BJ (cell line): Measurements from ENCODE around the gene TJP3. TPM values are rescaled to one million over a fixed set of nuclear protein-coding genes. Genes with fewer than 3 reads are reported as not detected.

Source experiments
- CTCF ChIA-PET: fragments of 350-600 bp; formaldehyde crosslinking; extraction: SDS; loops from one replicate; lab custom pipeline; 2021; ENCODE audit warnings: antibody characterized with exemption, inconsistent platforms; lab: Yijun Ruan, JAX
- POLR2A ChIA-PET: fragments of 300-600 bp; sonication (Branson Sonifier 250); formaldehyde crosslinking; extraction: SDS; loops from one replicate; lab custom pipeline; 2021; ENCODE audit warnings: antibody characterized with exemption; lab: Charles Lee
- DNase-seq: peaks from one replicate; pipeline ENCODE4 v3.0.0-alpha.2; 2011; ENCODE audit warnings: low read depth
- H3K27me3 ChIP-seq: 2 replicates; pipeline ENCODE4 v1.6.0; 2011; ENCODE audit warnings: low read length; ENCODE audit not compliant: control insufficient read depth, insufficient read depth
- H3K36me3 ChIP-seq: 2 replicates; pipeline ENCODE4 v1.5.1; 2011; ENCODE audit warnings: low read length; ENCODE audit not compliant: control insufficient read depth, insufficient read depth
- H3K4me3 ChIP-seq: 2 replicates; pipeline ENCODE4 v1.5.1; 2011; ENCODE audit warnings: low read depth, mild to moderate bottlenecking, control low read depth, low read length
- polyA plus RNA-seq: library from polyadenylated mRNA; depleted of rRNA; stranded (reverse); fragments of >200 nt; gene quantifications from 2 replicates; pipeline ENCODE4 v1.2.3, GENCODE V29; 2011
- TF ChIP-seq, protein P1 (sequence below): IDR thresholded peaks from 2 replicates; pipeline ENCODE4 v1.5.1; 2011; ENCODE audit warnings: low read depth, mild to moderate bottlenecking, control low read depth, inconsistent platforms, low read length, moderate library complexity; ENCODE audit not compliant: insufficient read depth

TJP3 gene
- polyA plus RNA-seq, 1 experiment = not detected

DNA sequence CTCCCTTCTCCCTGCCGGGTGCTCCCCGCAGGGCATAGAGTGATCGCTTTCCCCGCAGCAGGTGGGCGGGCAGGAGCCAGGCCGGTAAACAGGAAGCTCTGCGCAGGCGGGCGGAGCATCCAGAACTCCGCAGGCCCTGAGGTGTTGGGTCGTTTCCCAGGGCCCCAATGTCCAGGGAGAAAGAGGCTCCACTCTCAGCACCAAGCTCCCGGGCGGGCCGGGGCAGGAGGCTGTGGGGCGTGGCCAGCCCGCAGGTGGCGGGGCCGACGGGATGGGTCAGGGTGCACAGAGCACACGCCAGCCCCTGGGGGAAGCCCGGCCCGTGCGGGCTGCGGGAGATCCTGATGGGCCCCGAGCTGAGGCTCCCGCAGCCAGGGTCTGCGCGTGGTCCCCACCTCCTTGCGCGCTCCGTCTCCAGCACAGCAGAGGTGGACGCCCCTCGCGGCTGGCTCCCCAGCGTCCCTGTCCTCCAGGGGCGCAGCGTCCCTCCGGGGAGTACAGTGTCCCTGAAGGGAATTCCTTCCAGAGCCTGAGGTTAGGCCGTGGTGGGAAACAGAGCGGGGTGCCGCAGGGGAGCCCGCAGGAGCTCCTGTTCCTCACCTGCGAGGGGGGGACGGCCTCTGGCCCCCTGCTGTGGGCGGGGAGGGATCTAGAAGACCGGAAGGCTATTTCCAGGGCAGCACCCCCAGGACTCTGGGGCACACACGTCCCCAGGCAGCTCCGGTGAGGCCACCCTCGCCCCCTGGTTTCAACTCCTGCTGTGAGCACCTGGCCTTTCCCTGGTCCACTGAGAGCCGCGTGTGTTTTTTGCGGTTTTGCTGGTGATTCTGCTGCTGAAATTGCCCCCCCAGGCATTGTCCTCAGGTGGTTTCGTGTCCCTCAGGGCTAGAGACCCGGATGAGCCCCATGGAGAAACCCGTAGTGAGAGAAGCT, 20.1 kb upstream of the TJP3 start:
- Histone ChIP-seq H3K36me3 (peaks cover 5% of the 10 kb centered on the region), H3K4me3 (no peak overlapping the region), H3K27me3 (no peaks in the 10 kb centered on the region)
- DNase-seq = no peak
- POLR2A ChIA-PET = no interaction called here
- TF ChIP-seq, protein P1, sequence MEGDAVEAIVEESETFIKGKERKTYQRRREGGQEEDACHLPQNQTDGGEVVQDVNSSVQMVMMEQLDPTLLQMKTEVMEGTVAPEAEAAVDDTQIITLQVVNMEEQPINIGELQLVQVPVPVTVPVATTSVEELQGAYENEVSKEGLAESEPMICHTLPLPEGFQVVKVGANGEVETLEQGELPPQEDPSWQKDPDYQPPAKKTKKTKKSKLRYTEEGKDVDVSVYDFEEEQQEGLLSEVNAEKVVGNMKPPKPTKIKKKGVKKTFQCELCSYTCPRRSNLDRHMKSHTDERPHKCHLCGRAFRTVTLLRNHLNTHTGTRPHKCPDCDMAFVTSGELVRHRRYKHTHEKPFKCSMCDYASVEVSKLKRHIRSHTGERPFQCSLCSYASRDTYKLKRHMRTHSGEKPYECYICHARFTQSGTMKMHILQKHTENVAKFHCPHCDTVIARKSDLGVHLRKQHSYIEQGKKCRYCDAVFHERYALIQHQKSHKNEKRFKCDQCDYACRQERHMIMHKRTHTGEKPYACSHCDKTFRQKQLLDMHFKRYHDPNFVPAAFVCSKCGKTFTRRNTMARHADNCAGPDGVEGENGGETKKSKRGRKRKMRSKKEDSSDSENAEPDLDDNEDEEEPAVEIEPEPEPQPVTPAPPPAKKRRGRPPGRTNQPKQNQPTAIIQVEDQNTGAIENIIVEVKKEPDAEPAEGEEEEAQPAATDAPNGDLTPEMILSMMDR = no peak
- CTCF ChIA-PET = interaction anchor here (1.3 to 1.6 kb wide), 2 partner anchors 9 to 31 kb away, joined by 3 to 6 read pairs; no protein-coding TSS in a partner anchor

DNA sequence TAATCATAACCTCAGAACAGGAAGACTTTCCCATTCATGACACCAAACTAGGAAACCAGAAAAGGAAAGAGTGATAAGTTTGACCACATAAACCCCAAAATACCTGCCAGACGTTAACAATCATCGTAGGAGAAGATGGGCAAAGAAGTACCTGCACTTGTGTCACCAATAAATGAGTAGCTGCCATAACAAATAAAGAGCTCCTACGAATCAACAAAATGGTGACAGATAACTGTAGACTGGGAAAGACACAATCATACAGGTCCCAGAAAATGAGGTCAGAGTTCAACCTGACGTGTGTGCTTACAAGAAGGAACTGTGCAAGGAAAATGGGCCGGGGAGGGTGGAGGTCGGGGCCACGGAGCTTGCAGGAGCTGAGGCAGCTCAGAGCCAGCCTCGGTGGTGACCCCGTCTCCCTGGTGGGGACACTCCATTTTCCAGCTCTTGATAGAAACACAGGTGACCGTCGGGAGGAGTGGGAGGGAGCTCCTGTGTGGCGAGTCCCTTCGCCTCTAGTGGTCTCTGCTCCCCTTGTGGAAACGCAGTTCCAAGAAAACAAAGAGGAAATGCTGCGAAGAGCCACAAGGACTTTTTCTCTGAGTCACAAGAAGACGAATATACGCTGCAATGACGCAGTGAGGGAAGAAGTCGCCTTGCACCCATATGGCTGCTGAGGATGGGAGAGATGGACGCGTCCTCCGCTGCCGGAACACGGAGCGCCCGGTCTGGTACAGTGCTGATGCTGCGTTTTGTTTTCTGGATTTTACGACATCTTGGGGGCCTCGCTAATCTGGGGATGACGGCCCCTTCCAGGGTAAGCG, 17.4 kb upstream of the TJP3 start:
- TF ChIP-seq, protein P1 = no peak
- Histone ChIP-seq H3K27me3 (no peaks in the 10 kb centered on the region), H3K36me3 (peaks cover 4% of the 10 kb centered on the region; the same call in 1 of the 2 replicates), H3K4me3 (no peak overlapping the region)
- DNase-seq = no peak
- ChIA-PET POLR2A (no interaction called here), CTCF (interaction anchor here (0.7 to 2.1 kb wide), 8 partner anchors 8 to 70 kb away, joined by 3 to 5 read pairs (median 3); partner anchors contain the start of gene APBA3)

DNA sequence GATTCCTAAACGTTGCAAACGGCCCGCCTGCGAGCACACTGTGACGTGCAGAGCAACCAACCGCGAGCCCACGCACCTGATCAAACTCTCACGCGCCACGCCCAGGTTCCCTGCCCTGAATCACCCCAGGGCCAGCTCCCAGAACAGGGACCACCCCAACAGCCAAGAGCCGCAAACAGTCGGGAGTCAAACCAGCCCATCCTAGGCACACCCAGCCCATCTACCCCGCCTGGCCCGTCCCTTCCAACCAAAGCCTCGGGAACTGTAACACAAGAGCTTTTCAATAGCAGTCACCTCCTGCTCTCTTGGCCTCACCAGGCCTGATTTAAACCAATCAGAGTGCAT, 16.8 kb upstream of the TJP3 start:
- CTCF ChIA-PET = interaction anchor here (0.7 to 2.1 kb wide), 6 partner anchors 8 to 70 kb away, joined by 3 to 5 read pairs (median 4); partner anchors contain the start of gene APBA3
- no peak for DNase-seq
- TF ChIP-seq, protein P1 = no peak
- no peak overlapping the region for H3K4me3 ChIP-seq
- POLR2A ChIA-PET = no interaction called here
- no peaks in the 10 kb centered on the region for H3K27me3 ChIP-seq
- peaks cover 8% of the 10 kb centered on the region; the same call in 1 of the 2 replicates for H3K36me3 ChIP-seq

DNA sequence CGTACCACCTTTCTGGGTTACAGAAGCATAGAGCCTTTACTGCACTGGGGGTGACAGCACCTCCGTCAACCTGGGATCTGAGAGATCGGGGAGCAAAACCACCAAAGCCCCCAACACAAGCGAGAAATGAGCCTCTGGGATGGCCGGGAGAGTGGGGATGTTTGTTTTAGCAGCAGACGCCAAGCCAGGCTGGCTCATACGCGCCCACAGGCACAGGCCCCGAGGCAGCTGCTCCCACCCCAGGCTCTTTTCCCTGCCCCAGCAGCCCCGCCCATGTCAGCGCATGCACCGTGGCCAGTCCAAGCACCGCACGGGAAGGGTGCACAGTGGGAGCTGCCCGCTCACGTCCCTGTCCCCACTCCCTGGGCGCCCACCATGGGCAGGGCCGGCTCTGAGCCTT, 16.5 kb upstream of the TJP3 start:
- DNase-seq = no peak
- H3K36me3 ChIP-seq = peaks cover 8% of the 10 kb centered on the region; the same call in 1 of the 2 replicates
- TF ChIP-seq, protein P1 = no peak
- POLR2A ChIA-PET = no interaction called here
- H3K27me3 ChIP-seq = no peaks in the 10 kb centered on the region
- CTCF ChIA-PET = interaction anchor here (1.3 to 1.7 kb wide), 4 partner anchors 19 to 71 kb away, joined by 3 to 7 read pairs (median 4); partner anchors contain the start of gene APBA3
- no peak overlapping the region for H3K4me3 ChIP-seq
